ENCODE results near the gene RNF212. TPM values are rescaled to one million over a fixed set of nuclear protein-coding genes. Genes with fewer than 3 reads are reported as not detected.

Gene RNF212
- total RNA-seq, 1 experiment from 2014 or later = not detected

- CTCF ChIA-PET = no interaction called here
- no peaks in the 10 kb centered on the region for H3K36me3 ChIP-seq (ENCODE audit: low read depth, low read length)
These were observed 69.5 kb downstream of the RNF212 start for GRCh38 chr4:1043651-1044468.

DNA sequence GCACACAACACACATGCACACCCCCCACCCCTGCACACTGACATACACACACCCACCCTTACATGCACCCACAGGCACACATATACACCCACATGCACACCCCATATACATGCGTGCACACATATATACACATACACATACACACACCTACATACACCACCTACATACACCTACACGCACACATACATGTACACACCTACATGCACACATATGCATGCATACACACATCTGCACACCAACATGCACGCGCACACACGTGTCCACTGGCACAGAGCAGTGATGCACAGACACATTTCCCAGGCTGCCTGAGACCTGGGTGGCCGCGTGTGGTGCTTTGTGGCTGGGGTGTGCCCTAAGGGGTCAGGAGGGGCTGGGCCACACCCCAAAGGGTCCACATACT is 70.2 kb downstream of the RNF212 start:
- Histone ChIP-seq H3K9me3 (ENCODE audit: low read length) (no peaks in the 10 kb centered on the region), H3K4me3 (ENCODE audit: low read length) (no peak overlapping the region), H3K4me2 (ENCODE audit: low read length) (peak overlapping the region; percentile 67), H3K36me3 (ENCODE audit: low read depth, low read length) (no peaks in the 10 kb centered on the region), H3K4me1 (ENCODE audit: insufficient read depth, low read length) (peaks cover 38% of the 10 kb centered on the region), H3K27me3 (ENCODE audit: low read length) (no peaks in the 10 kb centered on the region), H3F3A (ENCODE audit: low read length, unreplicated experiment) (no peaks in the 10 kb centered on the region), H3K9me2 (replicated peaks; ENCODE audit: low read length) (no peaks in the 10 kb centered on the region), H2AFZ (ENCODE audit: low read length) (no peak overlapping the region), H4K20me1 (ENCODE audit: low read length) (no peaks in the 10 kb centered on the region), H3K9ac (ENCODE audit: low read length) (peak overlapping the region; percentile 29; the same call in 1 of the 2 replicates), H3K79me2 (ENCODE audit: low read length) (no peaks in the 10 kb centered on the region), H3K27ac (ENCODE audit: low read length) (peak overlapping the region; percentile 80)
- POLR2A ChIA-PET (ENCODE audit: unreplicated experiment) = interaction anchor here (0.5 kb wide), 1 partner anchor 41 kb away, joined by 15 read pairs; no protein-coding TSS in a partner anchor
- no peak for DNase-seq
- ATAC-seq = no peak
- CTCF ChIA-PET = no interaction called here
- intact Hi-C loops (cut with micrococcal nuclease) = no loop called here
- BruUV-seq (replicated peaks) = no TSS peak
- TF ChIP-seq EZH2 (IDR thresholded peaks at IDR 0.05; ENCODE audit: low read length, unreplicated experiment) = no peak
- no peak for TF ChIP-seq EZH2phosphoT487 (IDR thresholded peaks at IDR 0.05; ENCODE audit: borderline replicate concordance, low read length)
- TF ChIP-seq, protein P1, sequence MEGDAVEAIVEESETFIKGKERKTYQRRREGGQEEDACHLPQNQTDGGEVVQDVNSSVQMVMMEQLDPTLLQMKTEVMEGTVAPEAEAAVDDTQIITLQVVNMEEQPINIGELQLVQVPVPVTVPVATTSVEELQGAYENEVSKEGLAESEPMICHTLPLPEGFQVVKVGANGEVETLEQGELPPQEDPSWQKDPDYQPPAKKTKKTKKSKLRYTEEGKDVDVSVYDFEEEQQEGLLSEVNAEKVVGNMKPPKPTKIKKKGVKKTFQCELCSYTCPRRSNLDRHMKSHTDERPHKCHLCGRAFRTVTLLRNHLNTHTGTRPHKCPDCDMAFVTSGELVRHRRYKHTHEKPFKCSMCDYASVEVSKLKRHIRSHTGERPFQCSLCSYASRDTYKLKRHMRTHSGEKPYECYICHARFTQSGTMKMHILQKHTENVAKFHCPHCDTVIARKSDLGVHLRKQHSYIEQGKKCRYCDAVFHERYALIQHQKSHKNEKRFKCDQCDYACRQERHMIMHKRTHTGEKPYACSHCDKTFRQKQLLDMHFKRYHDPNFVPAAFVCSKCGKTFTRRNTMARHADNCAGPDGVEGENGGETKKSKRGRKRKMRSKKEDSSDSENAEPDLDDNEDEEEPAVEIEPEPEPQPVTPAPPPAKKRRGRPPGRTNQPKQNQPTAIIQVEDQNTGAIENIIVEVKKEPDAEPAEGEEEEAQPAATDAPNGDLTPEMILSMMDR (conservative IDR thresholded peaks at IDR 0.05; ENCODE audit: low read depth, low read length) = no peak

More at GRCh38 chr4:1043651-1044468, 69.5 kb downstream of the RNF212 start:
- Histone ChIP-seq H3K4me1 (ENCODE audit: insufficient read depth, low read length) (peaks cover 38% of the 10 kb centered on the region), H3F3A (ENCODE audit: low read length, unreplicated experiment) (no peaks in the 10 kb centered on the region), H3K27ac (ENCODE audit: low read length) (peak overlapping the region; percentile 80), H3K9me2 (replicated peaks; ENCODE audit: low read length) (no peaks in the 10 kb centered on the region), H3K4me3 (ENCODE audit: low read length) (0 out of 2 replicates have a peak overlapping the region, but pooled peaks have one; percentile 22), H3K27me3 (ENCODE audit: low read length) (no peaks in the 10 kb centered on the region), H3K9me3 (ENCODE audit: low read length) (no peaks in the 10 kb centered on the region), H4K20me1 (ENCODE audit: low read length) (no peaks in the 10 kb centered on the region), H3K4me2 (ENCODE audit: low read length) (peak overlapping the region; percentile 67), H2AFZ (ENCODE audit: low read length) (peak overlapping the region; percentile 63), H3K79me2 (ENCODE audit: low read length) (no peaks in the 10 kb centered on the region), H3K9ac (ENCODE audit: low read length) (peak overlapping the region; percentile 76)
- DNase-seq (peak; percentile 97), ATAC-seq (peak; percentile 81)
- intact Hi-C loops (cut with micrococcal nuclease) = no loop called here
- TF ChIP-seq EZH2 (IDR thresholded peaks at IDR 0.05; ENCODE audit: low read length, unreplicated experiment) (no peak), EZH2phosphoT487 (IDR thresholded peaks at IDR 0.05; ENCODE audit: borderline replicate concordance, low read length) (no peak)
- TF ChIP-seq, protein P1 (conservative IDR thresholded peaks at IDR 0.05; ENCODE audit: low read depth, low read length) = no peak
- POLR2A ChIA-PET (ENCODE audit: unreplicated experiment) = interaction anchor here (0.5 kb wide), 1 partner anchor 40 kb away, joined by 15 read pairs; no protein-coding TSS in a partner anchor
- TSS peak; percentile 90 for BruUV-seq (replicated peaks)
